GM12878 (cell line): ENCODE data around the gene SEC16B.

ENCODE experiments used
- EP300 ChIP-seq, 2 experiments: fragments of 150-350 bp in 1 of 2; IDR thresholded peaks; 2 replicates each; pipeline ENCODE4 v1.6.1; 2011 to 2012; ENCODE audit warnings: low read depth in 2 of 2, low read length in 2 of 2, borderline replicate concordance in 1 of 2, improper control_type of control experiment in 1 of 2, inconsistent platforms in 1 of 2; ENCODE audit not compliant: control insufficient read depth in 1 of 2
- SIN3A ChIP-seq: IDR thresholded peaks from 2 replicates; pipeline ENCODE4 v1.6.1; 2012; ENCODE audit warnings: low read depth, low read length, improper control_type of control experiment
- TF ChIP-seq, protein P1 (sequence below), 3 experiments: IDR thresholded peaks in 2 of 3; conservative IDR thresholded peaks in 1 of 3; 2 replicates each; pipeline ENCODE4 v1.5.1; 2011; ENCODE audit warnings: low read depth in 3 of 3, low read length in 3 of 3, mild to moderate bottlenecking in 3 of 3, control low read depth in 2 of 3, moderate library complexity in 2 of 3, inconsistent platforms in 1 of 3, mixed read lengths in 1 of 3; ENCODE audit not compliant: control insufficient read depth in 2 of 3, insufficient read depth in 1 of 3; ENCODE audit errors: extremely low read depth in 1 of 3
- TF ChIP-seq, protein P2 (sequence below): IDR thresholded peaks from 2 replicates; pipeline ENCODE4 v1.6.1; 2012; ENCODE audit warnings: low read length, inconsistent platforms

DNA sequence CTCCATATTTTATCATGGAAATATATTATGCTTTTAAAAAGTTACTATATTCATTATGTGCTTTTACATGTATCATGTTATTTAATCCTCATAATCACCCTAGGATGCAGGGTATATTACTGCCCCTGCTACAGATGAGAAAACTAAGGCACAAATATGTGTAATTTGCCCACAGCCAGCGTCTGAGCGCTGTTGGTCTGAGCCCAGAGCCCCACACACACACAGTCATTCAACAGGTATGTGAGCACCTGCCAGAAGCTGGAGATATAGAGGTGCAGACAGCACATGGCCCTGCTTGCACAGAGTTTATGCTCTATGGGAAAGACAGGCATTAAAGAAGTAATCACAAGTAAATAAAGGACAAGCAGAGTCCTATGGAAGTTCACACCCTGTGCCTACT is 49.8 kb upstream of the SEC16B start:
- TF ChIP-seq, protein P1, sequence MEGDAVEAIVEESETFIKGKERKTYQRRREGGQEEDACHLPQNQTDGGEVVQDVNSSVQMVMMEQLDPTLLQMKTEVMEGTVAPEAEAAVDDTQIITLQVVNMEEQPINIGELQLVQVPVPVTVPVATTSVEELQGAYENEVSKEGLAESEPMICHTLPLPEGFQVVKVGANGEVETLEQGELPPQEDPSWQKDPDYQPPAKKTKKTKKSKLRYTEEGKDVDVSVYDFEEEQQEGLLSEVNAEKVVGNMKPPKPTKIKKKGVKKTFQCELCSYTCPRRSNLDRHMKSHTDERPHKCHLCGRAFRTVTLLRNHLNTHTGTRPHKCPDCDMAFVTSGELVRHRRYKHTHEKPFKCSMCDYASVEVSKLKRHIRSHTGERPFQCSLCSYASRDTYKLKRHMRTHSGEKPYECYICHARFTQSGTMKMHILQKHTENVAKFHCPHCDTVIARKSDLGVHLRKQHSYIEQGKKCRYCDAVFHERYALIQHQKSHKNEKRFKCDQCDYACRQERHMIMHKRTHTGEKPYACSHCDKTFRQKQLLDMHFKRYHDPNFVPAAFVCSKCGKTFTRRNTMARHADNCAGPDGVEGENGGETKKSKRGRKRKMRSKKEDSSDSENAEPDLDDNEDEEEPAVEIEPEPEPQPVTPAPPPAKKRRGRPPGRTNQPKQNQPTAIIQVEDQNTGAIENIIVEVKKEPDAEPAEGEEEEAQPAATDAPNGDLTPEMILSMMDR (IDR thresholded peaks at IDR 0.05 in 2 of 3, conservative IDR thresholded peaks at IDR 0.05 in 1 of 3; ENCODE audit: control insufficient read depth in 2 of 3, extremely low read depth in 1 of 3, insufficient read depth in 1 of 3, low read depth in 3 of 3, low read length in 3 of 3), result no peak
- TF ChIP-seq EP300 (IDR thresholded peaks at IDR 0.05; ENCODE audit: borderline replicate concordance in 1 of 2, control insufficient read depth in 1 of 2, low read depth in 2 of 2, low read length in 2 of 2), result no peak
- no peak for TF ChIP-seq SIN3A
- TF ChIP-seq, protein P2, sequence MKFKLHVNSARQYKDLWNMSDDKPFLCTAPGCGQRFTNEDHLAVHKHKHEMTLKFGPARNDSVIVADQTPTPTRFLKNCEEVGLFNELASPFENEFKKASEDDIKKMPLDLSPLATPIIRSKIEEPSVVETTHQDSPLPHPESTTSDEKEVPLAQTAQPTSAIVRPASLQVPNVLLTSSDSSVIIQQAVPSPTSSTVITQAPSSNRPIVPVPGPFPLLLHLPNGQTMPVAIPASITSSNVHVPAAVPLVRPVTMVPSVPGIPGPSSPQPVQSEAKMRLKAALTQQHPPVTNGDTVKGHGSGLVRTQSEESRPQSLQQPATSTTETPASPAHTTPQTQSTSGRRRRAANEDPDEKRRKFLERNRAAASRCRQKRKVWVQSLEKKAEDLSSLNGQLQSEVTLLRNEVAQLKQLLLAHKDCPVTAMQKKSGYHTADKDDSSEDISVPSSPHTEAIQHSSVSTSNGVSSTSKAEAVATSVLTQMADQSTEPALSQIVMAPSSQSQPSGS, result no peak
